Adrenal gland (tissue), 5 donors: Measurements from ENCODE around the gene RNASE12.
"Not testable (repeated sequence)": the region's sequence is repeated elsewhere in the genome, so short reads cannot be mapped to it uniquely, and the experiment has no call there.

Experiments used
- CTCF ChIP-seq, 6 experiments: fragments of 450-650 bp in 4 of 6; fragments of 200-600 bp in 2 of 6; sonication (generic) in 1 of 6; IDR thresholded peaks; 1 replicate in 5 of 6; 2 replicates in 1 of 6; pipeline versions ENCODE4 v1.5.1 to v1.8.0; 2016 to 2021; ENCODE audit warnings: antibody characterized with exemption in 6 of 6, mild to moderate bottlenecking in 2 of 6, moderate library complexity in 1 of 6
- POLR2A ChIP-seq, 2 donors: fragments of 450-650 bp; IDR thresholded peaks; one replicate each; pipeline ENCODE4 v1.6.1; 2017; ENCODE audit warnings: antibody characterized with exemption in 2 of 2, mild to moderate bottlenecking in 2 of 2, moderate library complexity in 1 of 2
- donor health status: DM: no; HTN: no; CAD: no.

- TF ChIP-seq CTCF, POLR2A (IDR thresholded peaks at IDR 0.05): not testable (repeated sequence)
Measured at GRCh38 chr14:20569865-20570264, 21.3 kb downstream of the RNASE12 start.
